Measurements from ENCODE around the gene GSTM4. TPM values are rescaled to one million over a fixed set of nuclear protein-coding genes. Genes with fewer than 3 reads are reported as not detected.

The GSTM4 gene
- total and polyA plus RNA-seq, 2 donors (not counting 1 experiment from before 2014, with no cell fraction given): 28.6 to 56.5 TPM

DNA sequence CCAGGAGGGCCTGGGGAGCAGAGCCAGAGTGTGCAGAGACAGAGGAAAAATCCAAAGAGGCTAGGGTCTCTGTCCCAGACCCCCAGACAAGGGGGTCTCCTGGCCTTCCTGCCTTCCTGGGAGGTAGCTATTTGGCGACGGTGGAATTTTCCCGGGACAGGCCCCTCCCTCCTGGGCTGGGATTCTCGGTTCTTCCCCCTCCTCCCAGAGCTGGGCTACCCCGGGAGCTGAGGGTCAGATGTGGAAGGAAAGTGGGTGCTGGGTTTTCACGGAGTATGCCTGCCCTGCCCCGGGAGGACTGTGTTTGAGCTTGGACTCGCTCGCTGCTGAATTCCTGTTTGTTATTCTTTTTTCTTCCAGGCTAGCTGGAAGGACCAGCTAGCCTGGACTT lies 35.5 kb upstream of the GSTM4 start:
- H3K27ac ChIP-seq (ENCODE audit: low read length in 2 of 2): peak overlapping the region; percentile 64 to 90
- H3K9me3 ChIP-seq (ENCODE audit: control extremely low read depth in 1 of 3, control insufficient read depth in 2 of 3, insufficient read depth in 1 of 3, low read length in 2 of 3): no peaks in the 10 kb centered on the region
- 0% methylated on average over 4 of the region's 9 CpGs for WGBS (ENCODE audit: insufficient coverage)
- Mint-ChIP-seq H3K27ac (peak overlapping the region; percentile 96), H3K27me3 (no peaks in the 10 kb centered on the region), H3K4me1 (peaks cover 71% of the 10 kb centered on the region), H3K4me3 (peak overlapping the region; percentile 99), H3K9me3 (ENCODE audit: insufficient read depth) (no peaks in the 10 kb centered on the region)
- H3K36me3 ChIP-seq (replicated peaks in 1 of 2; ENCODE audit: control extremely low read depth in 1 of 2, control insufficient read depth in 1 of 2, extremely low read depth in 1 of 2, insufficient read depth in 2 of 2, low read length in 1 of 2): no peaks in the 10 kb centered on the region
- TF ChIP-seq EZH2 (IDR thresholded peaks at IDR 0.05; ENCODE audit: borderline replicate concordance, insufficient read depth, low read depth, low read length, poor library complexity, severe bottlenecking): no peak
- TF ChIP-seq, protein P1, sequence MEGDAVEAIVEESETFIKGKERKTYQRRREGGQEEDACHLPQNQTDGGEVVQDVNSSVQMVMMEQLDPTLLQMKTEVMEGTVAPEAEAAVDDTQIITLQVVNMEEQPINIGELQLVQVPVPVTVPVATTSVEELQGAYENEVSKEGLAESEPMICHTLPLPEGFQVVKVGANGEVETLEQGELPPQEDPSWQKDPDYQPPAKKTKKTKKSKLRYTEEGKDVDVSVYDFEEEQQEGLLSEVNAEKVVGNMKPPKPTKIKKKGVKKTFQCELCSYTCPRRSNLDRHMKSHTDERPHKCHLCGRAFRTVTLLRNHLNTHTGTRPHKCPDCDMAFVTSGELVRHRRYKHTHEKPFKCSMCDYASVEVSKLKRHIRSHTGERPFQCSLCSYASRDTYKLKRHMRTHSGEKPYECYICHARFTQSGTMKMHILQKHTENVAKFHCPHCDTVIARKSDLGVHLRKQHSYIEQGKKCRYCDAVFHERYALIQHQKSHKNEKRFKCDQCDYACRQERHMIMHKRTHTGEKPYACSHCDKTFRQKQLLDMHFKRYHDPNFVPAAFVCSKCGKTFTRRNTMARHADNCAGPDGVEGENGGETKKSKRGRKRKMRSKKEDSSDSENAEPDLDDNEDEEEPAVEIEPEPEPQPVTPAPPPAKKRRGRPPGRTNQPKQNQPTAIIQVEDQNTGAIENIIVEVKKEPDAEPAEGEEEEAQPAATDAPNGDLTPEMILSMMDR (IDR thresholded peaks at IDR 0.05): no peak
- H2AFZ ChIP-seq (ENCODE audit: insufficient read depth, low read depth, low read length, poor library complexity, severe bottlenecking): peak overlapping the region; percentile 88
- peaks cover 42% of the 10 kb centered on the region for H3K79me2 ChIP-seq (ENCODE audit: control insufficient read depth, insufficient read depth, low read length)
- no peaks in the 10 kb centered on the region for H3K27me3 ChIP-seq (replicated peaks in 1 of 4; ENCODE audit: control extremely low read depth in 1 of 4, control insufficient read depth in 3 of 4, insufficient read depth in 4 of 4, low read length in 3 of 4)
- ChIA-PET CTCF (interaction anchor here (0.6 to 2.7 kb wide), 9 partner anchors 9 to 88 kb away, joined by 3 to 27 read pairs (median 6); partner anchors contain the start of gene GNAI3), POLR2A (interaction anchor here (2.3 kb wide), 1 partner anchor 72 kb away, joined by 10 read pairs; the partner anchor contains the start of gene GNAI3)
- DNase-seq (no peak), ATAC-seq (ENCODE audit: low read depth) (no peak)
- peak overlapping the region; percentile 65 to 94 (median 84) for H3K4me3 ChIP-seq (ENCODE audit: control extremely low read depth in 1 of 5, extremely low read depth in 1 of 5, insufficient read depth in 1 of 5, low read depth in 2 of 5, low read length in 4 of 5)
- H3K9ac ChIP-seq (ENCODE audit: low read length): peak overlapping the region; percentile 93
- H3K4me2 ChIP-seq (replicated peaks; ENCODE audit: low read depth, low read length, poor library complexity, severe bottlenecking): peak overlapping the region; percentile 100
- H4K20me1 ChIP-seq (ENCODE audit: control insufficient read depth, insufficient read depth, low read length, poor library complexity, severe bottlenecking): peaks cover 8% of the 10 kb centered on the region
- intact Hi-C loops (cut with micrococcal nuclease): loop anchor here (5.0 kb wide), 1 partner anchor 128 kb away; the partner anchor contains the start of gene CYB561D1
- H3K4me1 ChIP-seq (ENCODE audit: control insufficient read depth in 2 of 2, insufficient read depth in 2 of 2, low read length in 2 of 2): peaks cover 55 to 70% of the 10 kb centered on the region in 2 donors

DNA sequence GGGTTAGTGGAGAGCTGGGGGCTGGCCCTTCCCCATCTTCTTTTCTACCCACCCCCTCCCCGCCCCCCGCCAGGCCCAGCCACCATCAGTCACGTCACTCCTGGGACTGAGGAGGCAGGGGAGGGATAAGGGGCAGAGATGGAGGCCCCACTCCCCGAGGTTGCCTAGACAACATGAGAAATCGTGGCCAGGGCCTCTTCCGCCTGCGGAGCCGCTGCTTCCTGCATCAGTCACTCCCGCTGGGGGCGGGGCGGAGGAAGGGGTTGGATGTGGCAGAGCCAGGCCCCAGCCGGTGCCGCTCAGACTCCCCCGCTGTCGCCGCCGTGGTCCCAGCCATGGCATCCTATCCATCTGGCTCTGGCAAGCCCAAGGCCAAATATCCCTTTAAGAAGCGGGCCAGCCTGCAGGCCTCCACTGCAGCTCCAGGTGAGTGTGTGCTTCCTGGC lies 35.0 kb upstream of the GSTM4 start:
- Histone ChIP-seq H3K4me3 (ENCODE audit: control extremely low read depth in 1 of 5, extremely low read depth in 1 of 5, insufficient read depth in 1 of 5, low read depth in 2 of 5, low read length in 4 of 5) (peak overlapping the region; percentile 65 to 94 (median 84)), H3K36me3 (replicated peaks in 1 of 2; ENCODE audit: control extremely low read depth in 1 of 2, control insufficient read depth in 1 of 2, extremely low read depth in 1 of 2, insufficient read depth in 2 of 2, low read length in 1 of 2) (no peaks in the 10 kb centered on the region), H2AFZ (ENCODE audit: insufficient read depth, low read depth, low read length, poor library complexity, severe bottlenecking) (peak overlapping the region; percentile 88), H4K20me1 (ENCODE audit: control insufficient read depth, insufficient read depth, low read length, poor library complexity, severe bottlenecking) (peaks cover 8% of the 10 kb centered on the region), H3K27ac (ENCODE audit: low read length in 2 of 2) (peak overlapping the region; percentile 64 to 90), H3K9ac (ENCODE audit: low read length) (peak overlapping the region; percentile 93), H3K4me2 (replicated peaks; ENCODE audit: low read depth, low read length, poor library complexity, severe bottlenecking) (peak overlapping the region; percentile 100), H3K9me3 (ENCODE audit: control extremely low read depth in 1 of 3, control insufficient read depth in 2 of 3, insufficient read depth in 1 of 3, low read length in 2 of 3) (no peaks in the 10 kb centered on the region), H3K27me3 (replicated peaks in 1 of 4; ENCODE audit: control extremely low read depth in 1 of 4, control insufficient read depth in 3 of 4, insufficient read depth in 4 of 4, low read length in 3 of 4) (no peaks in the 10 kb centered on the region), H3K4me1 (ENCODE audit: control insufficient read depth in 2 of 2, insufficient read depth in 2 of 2, low read length in 2 of 2) (peaks cover 50 to 65% of the 10 kb centered on the region in 2 donors), H3K79me2 (ENCODE audit: control insufficient read depth, insufficient read depth, low read length) (peaks cover 42% of the 10 kb centered on the region)
- under 1% methylated on average over 16 of the region's 18 CpGs for WGBS (ENCODE audit: insufficient coverage)
- DNase-seq: peak; percentile 86
- intact Hi-C loops (cut with micrococcal nuclease): loop anchor here (5.0 kb wide), 1 partner anchor 129 kb away; the partner anchor contains the start of gene CYB561D1
- Mint-ChIP-seq H3K4me3 (peak overlapping the region; percentile 99), H3K4me1 (peaks cover 72% of the 10 kb centered on the region), H3K9me3 (ENCODE audit: insufficient read depth) (no peaks in the 10 kb centered on the region), H3K27ac (peak overlapping the region; percentile 96), H3K27me3 (no peaks in the 10 kb centered on the region)
- CTCF ChIA-PET: interaction anchor here (0.6 to 2.7 kb wide), 8 partner anchors 9 to 75 kb away, joined by 3 to 27 read pairs (median 8); partner anchors contain the start of gene GNAI3
- ATAC-seq (ENCODE audit: low read depth): peak; percentile 59
- TF ChIP-seq, protein P1 (IDR thresholded peaks at IDR 0.05): no peak
- no peak for TF ChIP-seq EZH2 (IDR thresholded peaks at IDR 0.05; ENCODE audit: borderline replicate concordance, insufficient read depth, low read depth, low read length, poor library complexity, severe bottlenecking)
- POLR2A ChIA-PET: interaction anchor here (2.3 kb wide), 1 partner anchor 72 kb away, joined by 10 read pairs; the partner anchor contains the start of gene GNAI3

Measured in B cell (primary cell).